GM12878 (cell line): Measurements from ENCODE around the gene NUP214. TPM values are rescaled to one million over a fixed set of nuclear protein-coding genes. Genes with fewer than 3 reads are reported as not detected.

Source experiments
- ATAC-seq: fragments of 200-7000 bp; cut with Tn5 transposase; 3 replicates; pipeline ENCODE4 v1.9.1; 2020; ENCODE audit warnings: mild to moderate bottlenecking, moderate library complexity
- BruUV-seq: library from RNA; stranded (reverse); fragments of 400-500 nt; replicated peaks from 2 replicates; lab custom pipeline; 2021; lab: Mats Ljungman, UMichigan
- CTCF ChIA-PET: fragments of 300-600 bp; sonication (Branson Sonifier 250); formaldehyde crosslinking; extraction: SDS; loops from one replicate; lab custom pipeline; 2021; ENCODE audit warnings: inconsistent platforms; lab: Yijun Ruan, JAX
- POLR2A ChIA-PET: fragments of 350-600 bp; formaldehyde crosslinking; extraction: SDS; loops from one replicate; lab custom pipeline; 2021; ENCODE audit warnings: inconsistent platforms; lab: Charles Lee
- RAD21 ChIA-PET: fragments of 300-600 bp; sonication (Branson Sonifier 250); formaldehyde crosslinking; loops from one replicate; lab custom pipeline; 2023; ENCODE audit warnings: antibody characterized with exemption; ENCODE audit not compliant: unreplicated experiment; lab: Charles Lee
- SMC1A ChIA-PET: fragments of 300-600 bp; sonication (Branson Sonifier 250); formaldehyde crosslinking; loops from one replicate; lab custom pipeline; 2023; ENCODE audit not compliant: unreplicated experiment, uncharacterized antibody; lab: Charles Lee
- DNase-seq: peaks from one replicate; pipeline ENCODE4 v3.0.0-alpha.2; 2011; ENCODE audit warnings: low read depth, low spot score
- FAIRE-seq: peaks from 3 replicates; lab custom pipeline; 2011; peaks lifted over from hg19 to GRCh38; lab: Jason Lieb, UNC
- H2AFZ ChIP-seq: 2 replicates; pipeline ENCODE4 v1.6.0; 2011; ENCODE audit warnings: low read depth, low read length, control low read depth; ENCODE audit not compliant: control insufficient read depth
- H3K27ac ChIP-seq: 2 replicates; pipeline ENCODE4 v1.5.1; 2011; ENCODE audit warnings: control low read depth; ENCODE audit not compliant: control insufficient read depth, insufficient read depth
- H3K27me3 ChIP-seq, 2 experiments: replicated peaks in 1 of 2; 2 replicates each; pipeline versions ENCODE4 v1.6.0 to v1.6.1; 2011; ENCODE audit warnings: low read length in 1 of 2; ENCODE audit not compliant: control insufficient read depth in 2 of 2, insufficient read depth in 2 of 2
- H3K36me3 ChIP-seq, 2 experiments: 2 replicates each; pipeline ENCODE4 v1.5.1; 2011; ENCODE audit warnings: low read length in 1 of 2; ENCODE audit not compliant: control insufficient read depth in 2 of 2, insufficient read depth in 2 of 2
- H3K4me1 ChIP-seq: 2 replicates; pipeline ENCODE4 v1.6.1; 2011; ENCODE audit warnings: mild to moderate bottlenecking, low read length, moderate library complexity, mixed read lengths; ENCODE audit not compliant: control insufficient read depth, insufficient read depth
- H3K4me2 ChIP-seq: 2 replicates; pipeline ENCODE4 v1.6.0; 2011; ENCODE audit warnings: control low read depth; ENCODE audit not compliant: control insufficient read depth, insufficient read depth
- H3K4me3 ChIP-seq: fragments of 200-600 bp; sonication (generic); 2 replicates; pipeline ENCODE4 v1.5.1; 2016
- H3K79me2 ChIP-seq: 2 replicates; pipeline ENCODE4 v1.6.0; 2011; ENCODE audit warnings: low read length; ENCODE audit not compliant: control insufficient read depth, insufficient read depth
- H3K9ac ChIP-seq: 2 replicates; pipeline ENCODE4 v1.8.0; 2011; ENCODE audit warnings: low read length, control low read depth, mixed read lengths; ENCODE audit not compliant: control insufficient read depth, insufficient read depth
- H3K9me3 ChIP-seq: replicated peaks from 3 replicates; pipeline ENCODE4 v1.5.1; 2011; ENCODE audit warnings: mild to moderate bottlenecking, low read length; ENCODE audit not compliant: control insufficient read depth, insufficient read depth
- H4K20me1 ChIP-seq: 2 replicates; pipeline ENCODE4 v1.6.0; 2011; ENCODE audit not compliant: control insufficient read depth, insufficient read depth
- CBX3 ChIP-seq: fragments of 200-600 bp; sonication (generic); IDR thresholded peaks from 2 replicates; pipeline ENCODE4 v1.6.1; 2016; ENCODE audit warnings: low read depth, borderline replicate concordance
- CREM ChIP-seq: IDR thresholded peaks from 2 replicates; pipeline ENCODE4 v1.6.1; 2014; ENCODE audit warnings: antibody characterized with exemption, low read depth
- DPF2 ChIP-seq: fragments of 450-650 bp; IDR thresholded peaks from 2 replicates; pipeline ENCODE4 v1.6.1; 2017; ENCODE audit warnings: mild to moderate bottlenecking
- HCFC1 ChIP-seq: fragments of 150-350 bp; IDR thresholded peaks from 2 replicates; pipeline ENCODE4 v1.6.1; 2014; ENCODE audit warnings: low read length
- MEF2B ChIP-seq: fragments of 450-650 bp; IDR thresholded peaks from 2 replicates; pipeline ENCODE4 v1.6.1; 2018; ENCODE audit warnings: mild to moderate bottlenecking, moderate library complexity; ENCODE audit not compliant: partially characterized antibody, poor library complexity, severe bottlenecking
- YY1 ChIP-seq: IDR thresholded peaks from 2 replicates; pipeline ENCODE4 v1.6.1; 2011; ENCODE audit warnings: low read depth, mild to moderate bottlenecking, low read length
- WGBS: methylation state at CpG from one replicate; pipeline ENCODE4 v1.1.6; 2016; ENCODE audit warnings: low lambda C conversion rate; ENCODE audit not compliant: insufficient replicate concordance, insufficient coverage; ENCODE audit errors: missing lambda C conversion rate; 5-methylcytosine and 5-hydroxymethylcytosine counted together
- in situ Hi-C: fragments of 300-500 bp; cut with MboI; formaldehyde crosslinking; loops from 9 replicates; pipeline ENCODE4 v1.14.3; 2018; ENCODE audit warnings: mixed read lengths
- intact Hi-C: fragments of 100-400 bp; cut with micrococcal nuclease; formaldehyde crosslinking; loops from one replicate; pipeline ENCODE4 v1.14.2; 2022; ENCODE audit not compliant: unreplicated experiment
- polyA plus RNA-seq, 11 experiments: library from polyadenylated mRNA; depleted of rRNA in 4 of 11; unstranded in 6 of 11; stranded (reverse) in 5 of 11; fragments of >200 nt; fragmentation: Nextera tagmentation in 4 of 11; fragmentation: Illumina TruSeq in 1 of 11; extraction: Ambion mirVana in 4 of 11; extraction: Trizol in 1 of 11; gene quantifications; 1 replicate in 1 of 11; 2 replicates in 10 of 11; pipeline versions ENCODE4 v1.2.1 to v1.2.3, GENCODE V29; 2011 to 2016; ENCODE audit warnings: inconsistent platforms in 2 of 11, missing spikeins in 2 of 11, low read depth in 1 of 11
- total RNA-seq, 4 experiments: library from RNA; depleted of rRNA in 3 of 4; stranded (reverse); fragments of >200 nt in 3 of 4; fragmentation: Illumina TruSeq in 1 of 4; extraction: Trizol in 1 of 4; gene quantifications; 2 replicates each; pipeline versions ENCODE4 v1.2.1 to v1.2.3, GENCODE V29; 2013 to 2021
- TF ChIP-seq, protein P1 (sequence below): fragments of 450-650 bp; IDR thresholded peaks from 2 replicates; pipeline ENCODE4 v1.6.1; 2017; ENCODE audit warnings: mild to moderate bottlenecking, moderate library complexity
- TF ChIP-seq, protein P2 (sequence below): fragments of 450-650 bp; conservative IDR thresholded peaks from 2 replicates; pipeline ENCODE4 v1.6.1; 2017; ENCODE audit warnings: mild to moderate bottlenecking, moderate library complexity
- TF ChIP-seq, protein P3 (sequence below): fragments of 450-650 bp; IDR thresholded peaks from 2 replicates; pipeline ENCODE4 v1.6.1; 2017; ENCODE audit warnings: mild to moderate bottlenecking, low read depth, inconsistent platforms; ENCODE audit not compliant: poor library complexity, severe bottlenecking

The NUP214 gene
- total and polyA plus RNA-seq, 10 of the 15 experiments (the other 5 are each of a cell fraction or from before 2014, with no cell fraction given) = 11.7 to 53.8 (median 17.6) TPM

DNA sequence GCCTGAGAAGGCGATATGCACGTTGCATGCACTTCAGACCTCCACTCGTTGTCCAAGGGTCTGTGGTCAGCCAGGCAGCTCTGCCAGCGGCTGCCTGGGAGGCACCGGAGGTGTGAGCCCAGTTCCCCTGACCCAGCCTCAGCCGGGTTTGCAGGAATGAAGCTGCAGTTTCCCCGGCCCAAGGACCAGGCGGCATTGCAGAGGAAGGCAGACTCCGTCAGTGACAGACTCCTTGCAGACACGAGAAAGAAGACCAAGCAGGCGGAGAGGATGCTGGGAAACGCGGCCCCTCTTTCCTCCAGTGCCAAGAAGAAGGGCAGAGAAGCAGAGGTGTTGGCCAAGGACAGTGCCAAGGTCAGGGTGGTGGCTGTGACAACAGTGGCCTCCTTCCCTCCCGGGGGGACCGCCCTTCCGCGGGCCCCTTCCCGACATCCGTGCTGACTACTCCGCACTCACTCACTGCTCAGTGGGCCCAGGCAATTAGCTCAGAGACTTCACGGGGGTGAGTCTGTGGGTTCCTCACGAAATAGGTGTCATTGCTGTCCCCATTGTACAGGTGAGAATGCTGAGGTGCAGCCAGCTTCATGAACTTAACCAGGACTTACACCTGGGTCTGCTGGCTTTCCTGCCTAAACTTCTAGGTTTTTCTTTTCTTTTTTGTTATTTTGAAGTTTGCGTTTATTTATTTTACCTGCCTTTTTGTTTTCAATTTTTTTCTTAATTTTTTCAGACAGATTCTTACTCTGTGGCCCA is 39.8 kb upstream of the NUP214 start (continued):
- TF ChIP-seq HCFC1 (no peak), YY1 (no peak)

DNA sequence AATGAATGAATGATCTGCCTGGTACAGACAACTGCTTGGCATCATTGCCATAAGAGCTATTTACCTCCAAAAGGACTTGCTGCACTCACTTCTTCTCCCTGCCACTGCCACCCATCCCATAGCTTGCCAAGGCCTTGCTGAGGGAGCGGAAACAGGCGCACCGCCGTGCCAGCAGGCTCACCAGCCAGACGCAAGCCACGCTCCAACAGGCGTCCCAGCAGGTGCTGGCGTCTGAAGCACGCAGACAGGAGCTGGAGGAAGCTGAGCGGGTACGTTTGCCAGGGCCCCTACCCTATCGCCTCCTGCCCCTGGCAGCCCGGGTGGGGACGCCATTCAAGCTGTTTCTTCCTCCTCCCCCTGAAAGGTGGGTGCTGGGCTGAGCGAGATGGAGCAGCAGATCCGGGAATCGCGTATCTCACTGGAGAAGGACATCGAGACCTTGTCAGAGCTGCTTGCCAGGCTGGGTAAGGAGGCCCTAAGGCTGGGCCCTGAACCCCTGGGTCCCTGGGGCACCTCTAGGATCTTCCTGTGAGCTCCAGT is 38.0 kb upstream of the NUP214 start:
- ChIA-PET CTCF (no interaction called here), SMC1A (interaction anchor here (0.7 kb wide), 1 partner anchor 10 kb away, joined by 3 read pairs; no protein-coding TSS in a partner anchor), POLR2A (no interaction called here), RAD21 (no interaction called here)
- in situ Hi-C loops = no loop called here
- Histone ChIP-seq H3K27me3 (no peaks in the 10 kb centered on the region; a peak in 1 of 4 replicates), H3K4me2 (no peak overlapping the region), H3K9me3 (no peaks in the 10 kb centered on the region), H3K4me1 (no peaks in the 10 kb centered on the region), H3K27ac (no peak overlapping the region), H3K79me2 (no peaks in the 10 kb centered on the region), H3K4me3 (no peak overlapping the region), H3K9ac (no peak overlapping the region), H2AFZ (no peak overlapping the region), H4K20me1 (no peaks in the 10 kb centered on the region), H3K36me3 (no peaks in the 10 kb centered on the region)
- no TSS peak for BruUV-seq
- FAIRE-seq (no peak), ATAC-seq (no peak), DNase-seq (no peak)
- TF ChIP-seq, protein P1, sequence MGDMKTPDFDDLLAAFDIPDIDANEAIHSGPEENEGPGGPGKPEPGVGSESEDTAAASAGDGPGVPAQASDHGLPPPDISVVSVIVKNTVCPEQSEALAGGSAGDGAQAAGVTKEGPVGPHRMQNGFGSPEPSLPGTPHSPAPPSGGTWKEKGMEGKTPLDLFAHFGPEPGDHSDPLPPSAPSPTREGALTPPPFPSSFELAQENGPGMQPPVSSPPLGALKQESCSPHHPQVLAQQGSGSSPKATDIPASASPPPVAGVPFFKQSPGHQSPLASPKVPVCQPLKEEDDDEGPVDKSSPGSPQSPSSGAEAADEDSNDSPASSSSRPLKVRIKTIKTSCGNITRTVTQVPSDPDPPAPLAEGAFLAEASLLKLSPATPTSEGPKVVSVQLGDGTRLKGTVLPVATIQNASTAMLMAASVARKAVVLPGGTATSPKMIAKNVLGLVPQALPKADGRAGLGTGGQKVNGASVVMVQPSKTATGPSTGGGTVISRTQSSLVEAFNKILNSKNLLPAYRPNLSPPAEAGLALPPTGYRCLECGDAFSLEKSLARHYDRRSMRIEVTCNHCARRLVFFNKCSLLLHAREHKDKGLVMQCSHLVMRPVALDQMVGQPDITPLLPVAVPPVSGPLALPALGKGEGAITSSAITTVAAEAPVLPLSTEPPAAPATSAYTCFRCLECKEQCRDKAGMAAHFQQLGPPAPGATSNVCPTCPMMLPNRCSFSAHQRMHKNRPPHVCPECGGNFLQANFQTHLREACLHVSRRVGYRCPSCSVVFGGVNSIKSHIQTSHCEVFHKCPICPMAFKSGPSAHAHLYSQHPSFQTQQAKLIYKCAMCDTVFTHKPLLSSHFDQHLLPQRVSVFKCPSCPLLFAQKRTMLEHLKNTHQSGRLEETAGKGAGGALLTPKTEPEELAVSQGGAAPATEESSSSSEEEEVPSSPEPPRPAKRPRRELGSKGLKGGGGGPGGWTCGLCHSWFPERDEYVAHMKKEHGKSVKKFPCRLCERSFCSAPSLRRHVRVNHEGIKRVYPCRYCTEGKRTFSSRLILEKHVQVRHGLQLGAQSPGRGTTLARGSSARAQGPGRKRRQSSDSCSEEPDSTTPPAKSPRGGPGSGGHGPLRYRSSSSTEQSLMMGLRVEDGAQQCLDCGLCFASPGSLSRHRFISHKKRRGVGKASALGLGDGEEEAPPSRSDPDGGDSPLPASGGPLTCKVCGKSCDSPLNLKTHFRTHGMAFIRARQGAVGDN = no peak
- TF ChIP-seq, protein P2, sequence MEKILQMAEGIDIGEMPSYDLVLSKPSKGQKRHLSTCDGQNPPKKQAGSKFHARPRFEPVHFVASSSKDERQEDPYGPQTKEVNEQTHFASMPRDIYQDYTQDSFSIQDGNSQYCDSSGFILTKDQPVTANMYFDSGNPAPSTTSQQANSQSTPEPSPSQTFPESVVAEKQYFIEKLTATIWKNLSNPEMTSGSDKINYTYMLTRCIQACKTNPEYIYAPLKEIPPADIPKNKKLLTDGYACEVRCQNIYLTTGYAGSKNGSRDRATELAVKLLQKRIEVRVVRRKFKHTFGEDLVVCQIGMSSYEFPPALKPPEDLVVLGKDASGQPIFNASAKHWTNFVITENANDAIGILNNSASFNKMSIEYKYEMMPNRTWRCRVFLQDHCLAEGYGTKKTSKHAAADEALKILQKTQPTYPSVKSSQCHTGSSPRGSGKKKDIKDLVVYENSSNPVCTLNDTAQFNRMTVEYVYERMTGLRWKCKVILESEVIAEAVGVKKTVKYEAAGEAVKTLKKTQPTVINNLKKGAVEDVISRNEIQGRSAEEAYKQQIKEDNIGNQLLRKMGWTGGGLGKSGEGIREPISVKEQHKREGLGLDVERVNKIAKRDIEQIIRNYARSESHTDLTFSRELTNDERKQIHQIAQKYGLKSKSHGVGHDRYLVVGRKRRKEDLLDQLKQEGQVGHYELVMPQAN = no peak
- TF ChIP-seq DPF2 = no peak
- no peak for TF ChIP-seq CBX3
- TF ChIP-seq MEF2B = no peak
- TF ChIP-seq, protein P3, sequence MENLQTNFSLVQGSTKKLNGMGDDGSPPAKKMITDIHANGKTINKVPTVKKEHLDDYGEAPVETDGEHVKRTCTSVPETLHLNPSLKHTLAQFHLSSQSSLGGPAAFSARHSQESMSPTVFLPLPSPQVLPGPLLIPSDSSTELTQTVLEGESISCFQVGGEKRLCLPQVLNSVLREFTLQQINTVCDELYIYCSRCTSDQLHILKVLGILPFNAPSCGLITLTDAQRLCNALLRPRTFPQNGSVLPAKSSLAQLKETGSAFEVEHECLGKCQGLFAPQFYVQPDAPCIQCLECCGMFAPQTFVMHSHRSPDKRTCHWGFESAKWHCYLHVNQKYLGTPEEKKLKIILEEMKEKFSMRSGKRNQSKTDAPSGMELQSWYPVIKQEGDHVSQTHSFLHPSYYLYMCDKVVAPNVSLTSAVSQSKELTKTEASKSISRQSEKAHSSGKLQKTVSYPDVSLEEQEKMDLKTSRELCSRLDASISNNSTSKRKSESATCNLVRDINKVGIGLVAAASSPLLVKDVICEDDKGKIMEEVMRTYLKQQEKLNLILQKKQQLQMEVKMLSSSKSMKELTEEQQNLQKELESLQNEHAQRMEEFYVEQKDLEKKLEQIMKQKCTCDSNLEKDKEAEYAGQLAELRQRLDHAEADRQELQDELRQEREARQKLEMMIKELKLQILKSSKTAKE = no peak
- TF ChIP-seq CREM = no peak
- intact Hi-C loops = no loop called here
- 46% methylated on average over 19 of the region's 19 CpGs for WGBS
